GM20431 (cell line): ENCODE results near the gene NRP2.

ENCODE experiments used
- in situ Hi-C: fragments of 300-500 bp; cut with MseI, MboI; formaldehyde crosslinking; loops from one replicate; pipeline ENCODE4 v1.15.0; 2020; ENCODE audit warnings: low sequenced_read_pairs; ENCODE audit not compliant: unreplicated experiment

The NRP2 gene

DNA sequence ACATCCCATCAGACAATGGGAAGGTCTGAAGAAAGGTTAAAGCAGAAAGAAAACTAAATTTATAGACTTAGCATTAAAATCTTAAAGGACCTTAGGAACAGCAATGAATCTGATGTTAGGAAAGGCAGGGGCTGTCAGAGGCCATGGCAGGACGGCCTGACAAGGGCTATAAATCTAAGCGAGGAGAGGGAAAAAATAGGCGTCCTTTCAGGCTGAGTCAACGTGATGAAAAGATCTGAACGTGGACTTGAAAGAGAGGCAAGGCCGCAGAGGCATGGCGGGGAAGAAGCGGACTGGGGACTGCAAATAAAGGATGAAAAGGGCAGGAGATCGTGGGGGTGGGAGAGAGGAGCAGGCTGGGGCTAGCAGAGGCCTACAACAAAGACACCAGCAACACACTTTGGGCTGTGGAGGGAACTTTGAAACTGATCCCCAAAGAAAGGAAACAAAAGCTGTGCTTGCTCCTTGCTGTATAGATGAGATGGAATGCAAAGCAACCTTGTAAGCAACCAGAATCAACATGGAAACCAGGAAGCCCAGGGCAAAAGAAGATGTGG lies 145.6 kb downstream of the NRP2 start:
- in situ Hi-C loops: no loop called here

DNA sequence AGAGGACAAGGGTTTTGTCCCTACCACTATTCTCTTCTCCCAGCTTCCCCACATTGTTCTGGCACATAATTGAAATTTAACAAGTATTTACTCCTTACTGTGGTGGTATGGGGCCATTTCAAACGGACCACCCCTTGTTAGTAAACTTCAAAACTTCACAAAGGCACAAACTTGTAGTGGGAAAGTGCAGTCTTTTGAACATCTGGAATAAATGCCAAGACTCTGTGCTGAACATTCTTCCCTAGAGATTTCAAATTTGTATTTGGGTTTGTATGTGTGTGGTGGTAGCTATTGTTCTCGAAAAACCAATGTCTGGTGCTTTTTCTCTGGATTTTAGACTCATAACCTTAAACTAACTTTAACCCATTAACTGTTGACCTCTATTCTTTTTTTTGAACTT lies 151.6 kb downstream of the NRP2 start:
- in situ Hi-C loops: no loop called here

DNA sequence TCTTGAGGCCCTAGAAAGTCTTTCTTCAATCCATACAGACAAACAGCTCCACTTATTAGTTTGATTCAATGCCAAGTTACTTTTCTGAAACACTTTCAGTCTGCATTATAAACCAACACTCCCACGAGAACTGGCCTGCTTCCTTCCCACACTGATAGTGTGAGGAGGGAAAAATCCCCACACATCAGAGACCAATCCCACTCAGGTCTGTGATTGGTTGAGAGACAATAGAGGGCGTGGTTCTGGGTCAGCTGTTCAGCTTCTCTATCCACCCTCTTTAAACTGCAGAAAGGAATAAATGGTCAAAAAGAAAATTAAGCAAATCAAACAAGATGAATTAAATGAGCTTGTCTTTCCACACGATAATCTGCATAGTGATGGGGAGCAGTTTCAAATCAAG lies 152.5 kb downstream of the NRP2 start:
- in situ Hi-C loops: no loop called here

DNA sequence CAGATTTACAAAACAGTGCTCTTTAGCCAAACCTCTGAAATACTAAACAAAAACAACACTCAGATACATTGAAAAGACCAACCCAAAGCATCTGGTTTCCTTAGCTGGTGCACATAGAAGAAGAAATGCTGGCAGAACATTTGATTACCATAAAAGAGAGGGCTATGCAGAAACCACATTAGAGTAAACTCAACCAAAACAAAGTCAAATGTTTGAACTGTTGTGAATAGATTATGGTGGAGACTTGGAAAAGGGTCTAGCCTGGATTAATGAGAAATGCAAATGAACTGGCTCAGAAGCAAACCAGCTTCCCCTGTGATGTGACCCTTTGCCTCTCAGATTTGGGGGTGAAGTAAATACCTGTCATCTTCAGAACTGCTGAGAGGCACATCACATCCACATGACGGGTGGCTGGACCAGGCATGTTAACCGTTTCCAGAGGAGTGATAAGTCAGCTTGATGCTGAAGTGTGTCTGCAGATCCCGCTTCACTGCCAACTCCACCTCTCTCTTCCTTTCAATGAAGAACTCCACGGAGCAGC lies 153.0 kb downstream of the NRP2 start:
- in situ Hi-C loops: no loop called here

DNA sequence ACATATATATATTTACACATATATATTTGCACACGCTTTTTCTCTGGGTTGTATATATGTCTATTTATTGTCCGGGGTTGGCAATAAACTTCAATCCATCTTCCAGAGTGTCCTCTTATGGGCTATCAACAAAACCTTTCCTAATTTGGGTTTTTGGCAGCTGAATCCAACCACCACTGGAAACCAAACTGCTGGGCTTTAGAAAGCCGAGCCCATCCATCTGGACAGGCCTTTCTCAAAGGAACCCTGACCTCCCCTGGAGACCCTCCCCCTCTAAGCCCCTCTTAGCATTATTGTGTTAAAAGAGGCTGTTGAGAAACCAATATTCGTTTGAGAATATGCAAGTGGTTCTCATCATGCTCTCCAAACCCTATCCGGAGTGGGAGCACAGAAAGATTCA lies 153.6 kb downstream of the NRP2 start:
- in situ Hi-C loops: no loop called here

DNA sequence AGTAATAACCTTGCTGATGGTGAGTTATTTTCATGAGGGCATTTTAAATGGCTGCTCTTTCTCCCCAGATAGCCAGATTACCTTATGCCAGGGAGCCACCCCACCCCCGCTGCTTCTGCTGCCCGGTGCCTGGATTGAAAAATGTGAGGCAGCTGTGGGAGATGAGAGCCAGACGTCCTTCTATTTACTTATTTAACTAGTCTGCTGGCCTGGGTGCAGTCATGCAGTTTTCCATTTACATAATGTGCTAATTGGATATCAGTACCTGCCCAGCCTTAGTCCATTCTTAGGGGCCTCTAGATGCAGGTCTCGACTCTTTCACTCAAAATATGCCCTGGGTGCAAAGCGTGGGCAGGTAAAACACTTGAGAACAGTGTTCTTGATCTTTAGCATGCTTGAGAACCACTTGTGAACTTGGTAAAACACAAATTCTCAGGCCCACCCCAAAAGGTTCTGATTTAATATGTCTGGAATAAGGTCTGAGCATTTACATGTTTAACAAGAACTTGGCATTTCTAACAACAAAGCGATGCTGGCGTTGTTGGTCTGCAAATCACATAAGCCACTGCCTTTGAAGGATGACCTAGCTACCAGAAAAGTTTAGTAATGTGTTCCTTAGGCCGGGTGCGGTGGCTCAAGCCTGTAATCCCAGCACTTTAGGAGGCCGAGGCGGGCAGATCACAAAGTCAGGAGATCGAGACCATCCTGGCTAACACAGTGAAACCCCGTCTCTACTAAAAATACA lies 154.3 kb downstream of the NRP2 start:
- in situ Hi-C loops: no loop called here

DNA sequence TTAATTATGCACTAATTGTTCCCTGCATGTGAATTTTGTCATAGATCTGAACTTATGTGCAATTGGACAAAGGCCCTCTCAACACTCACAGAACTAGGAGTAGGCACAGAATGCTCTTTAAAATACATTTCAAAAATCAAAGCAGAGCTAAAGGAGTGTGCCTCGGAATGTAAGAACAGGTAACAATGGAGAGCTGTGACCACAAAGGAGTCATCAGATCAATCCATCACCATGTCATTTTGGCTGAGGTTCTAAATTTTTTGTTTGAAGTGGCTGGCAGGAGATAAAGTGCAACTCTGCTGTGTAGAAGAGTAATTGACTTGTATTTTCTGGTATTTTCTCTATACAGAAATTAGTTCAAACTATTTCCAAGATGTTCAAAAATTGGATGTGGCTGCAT lies 155.4 kb downstream of the NRP2 start:
- in situ Hi-C loops: no loop called here

DNA sequence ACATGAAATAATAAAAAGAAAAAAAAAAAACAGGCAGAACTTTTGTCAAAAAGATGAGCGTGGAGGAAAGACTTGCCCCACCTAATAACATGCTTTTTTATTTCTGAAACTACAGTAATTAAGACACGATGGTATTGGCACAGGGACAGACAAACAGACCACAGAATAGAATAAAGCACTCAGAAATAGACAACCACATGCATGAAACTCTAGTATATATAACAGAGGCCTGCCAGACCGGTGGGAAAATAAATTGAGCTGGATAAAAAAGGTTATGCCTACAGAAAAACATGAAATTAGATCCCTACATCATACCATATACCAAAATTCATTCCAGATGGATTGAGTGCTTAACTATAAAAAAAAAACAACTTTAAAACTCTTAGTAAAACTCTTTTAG lies 163.1 kb downstream of the NRP2 start:
- in situ Hi-C loops: no loop called here
